Progenitor cell of endocrine pancreas (in vitro differentiated cells): Measurements from ENCODE around the gene RUNDC3A. TPM values are rescaled to one million over a fixed set of nuclear protein-coding genes. Genes with fewer than 3 reads are reported as not detected.

Experiments
- DNase-seq: peaks from one replicate; pipeline ENCODE4 v3.0.0; 2021; ENCODE audit warnings: low spot score; ENCODE audit not compliant: unreplicated experiment
- H3K27ac Mint-ChIP-seq: 2 replicates; pipeline ENCODE4 v1.8.0; 2021; ENCODE audit warnings: mild to moderate bottlenecking, moderate library complexity, mixed read lengths
- H3K27me3 Mint-ChIP-seq: 2 replicates; pipeline ENCODE4 v1.8.0; 2021; ENCODE audit warnings: mixed read lengths
- H3K36me3 Mint-ChIP-seq: 2 replicates; pipeline ENCODE4 v1.8.0; 2022; ENCODE audit warnings: mixed read lengths; ENCODE audit not compliant: insufficient read depth
- H3K4me1 Mint-ChIP-seq: 2 replicates; pipeline ENCODE4 v1.8.0; 2021; ENCODE audit warnings: low read depth, mixed read lengths
- H3K4me3 Mint-ChIP-seq: 2 replicates; pipeline ENCODE4 v1.8.0; 2021; ENCODE audit warnings: low read depth, mild to moderate bottlenecking, moderate library complexity, mixed read lengths
- H3K9me3 Mint-ChIP-seq: 2 replicates; pipeline ENCODE4 v1.8.0; 2021; ENCODE audit warnings: low read depth, mixed read lengths
- CTCF ChIP-seq: fragments of 200-600 bp; sonication (generic); IDR thresholded peaks from one replicate; pipeline ENCODE4 v1.5.0; 2021; ENCODE audit warnings: antibody characterized with exemption, mild to moderate bottlenecking; ENCODE audit not compliant: unreplicated experiment
- total RNA-seq: library from RNA; stranded (reverse); gene quantifications from 2 replicates; pipeline ENCODE4 v1.2.1, GENCODE V29; 2021

Gene RUNDC3A
- total RNA-seq, 1 donor from 2014 or later = 9.3 TPM

GRCh38 chr17:44333371-44333770 lies 25.0 kb downstream of the RUNDC3A start:
- Mint-ChIP-seq H3K4me1 (no peaks in the 10 kb centered on the region), H3K27ac (no peak overlapping the region), H3K9me3 (no peaks in the 10 kb centered on the region), H3K4me3 (no peak overlapping the region), H3K36me3 (no peaks in the 10 kb centered on the region), H3K27me3 (peaks cover 11% of the 10 kb centered on the region)
- no peak for DNase-seq
- no peak for TF ChIP-seq CTCF

DNA sequence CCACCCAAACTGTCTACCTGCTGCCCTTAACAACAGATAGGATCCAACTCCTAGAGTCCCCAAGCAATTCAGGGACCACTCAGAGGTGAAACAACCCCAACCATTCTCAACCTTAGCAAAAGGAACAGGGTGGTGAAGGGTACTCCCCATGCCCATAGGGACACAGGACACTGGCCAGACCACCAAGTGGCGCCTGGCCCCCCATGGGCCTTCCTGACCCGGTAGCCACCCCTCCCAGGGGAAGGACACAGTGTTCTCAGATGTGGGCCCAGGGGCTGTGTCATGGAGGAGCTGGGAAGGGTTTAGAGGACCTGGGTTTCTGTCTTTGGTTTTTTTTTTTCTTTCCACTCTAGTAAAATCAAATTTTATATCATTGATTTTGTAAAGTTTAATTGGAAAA lies 25.9 kb downstream of the RUNDC3A start:
- no peak for TF ChIP-seq CTCF
- DNase-seq = no peak
- Mint-ChIP-seq H3K36me3 (no peaks in the 10 kb centered on the region), H3K27ac (no peak overlapping the region), H3K9me3 (no peaks in the 10 kb centered on the region), H3K4me3 (no peak overlapping the region), H3K4me1 (no peaks in the 10 kb centered on the region), H3K27me3 (peaks cover 11% of the 10 kb centered on the region)

DNA sequence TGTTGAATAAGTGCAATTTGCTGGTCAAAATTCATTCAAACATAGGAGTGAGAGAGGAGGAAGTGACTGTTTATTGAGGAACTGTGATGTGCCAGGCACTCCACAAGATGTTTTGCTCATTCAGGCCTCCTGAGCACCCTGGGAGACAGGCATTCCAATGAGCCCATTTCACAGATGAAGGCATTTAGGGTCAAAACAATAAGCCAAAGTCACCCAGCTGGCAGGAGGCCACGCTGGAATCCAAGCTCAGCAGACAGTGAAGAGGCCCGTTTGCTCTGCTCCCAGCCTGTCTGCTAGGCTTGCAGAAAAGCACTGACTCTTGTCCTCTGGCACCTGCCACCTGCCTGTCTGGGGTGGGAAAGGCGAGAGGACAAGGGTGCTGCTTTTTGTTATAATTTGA lies 26.3 kb downstream of the RUNDC3A start:
- no peak for TF ChIP-seq CTCF
- no peaks in the 10 kb centered on the region for H3K36me3 Mint-ChIP-seq
- no peak overlapping the region for H3K4me3 Mint-ChIP-seq
- no peaks in the 10 kb centered on the region for H3K9me3 Mint-ChIP-seq
- no peak for DNase-seq
- peaks cover 11% of the 10 kb centered on the region for H3K27me3 Mint-ChIP-seq
- no peaks in the 10 kb centered on the region for H3K4me1 Mint-ChIP-seq
- H3K27ac Mint-ChIP-seq = no peak overlapping the region

- Mint-ChIP-seq H3K27me3 (peaks cover 11% of the 10 kb centered on the region), H3K4me3 (no peak overlapping the region), H3K4me1 (no peaks in the 10 kb centered on the region), H3K9me3 (no peaks in the 10 kb centered on the region), H3K36me3 (no peaks in the 10 kb centered on the region), H3K27ac (no peak overlapping the region)
- no peak for TF ChIP-seq CTCF
- no peak for DNase-seq
These were observed 27.2 kb downstream of the RUNDC3A start for GRCh38 chr17:44335564-44335963.

GRCh38 chr17:44335968-44336367 lies 27.6 kb downstream of the RUNDC3A start:
- Mint-ChIP-seq H3K4me1 (no peaks in the 10 kb centered on the region), H3K36me3 (no peaks in the 10 kb centered on the region), H3K27ac (no peak overlapping the region), H3K9me3 (no peaks in the 10 kb centered on the region), H3K27me3 (peaks cover 11% of the 10 kb centered on the region), H3K4me3 (no peak overlapping the region)
- DNase-seq = no peak
- no peak for TF ChIP-seq CTCF
